HG03095 (cell line): ENCODE results near the gene GTF3C4.

Source experiments
- ATAC-seq: cut with Tn5 transposase; IDR thresholded peaks from one replicate; pipeline ENCODE4 v1.9.1; 2021; ENCODE audit warnings: moderate library complexity; ENCODE audit not compliant: unreplicated experiment

Gene GTF3C4

DNA sequence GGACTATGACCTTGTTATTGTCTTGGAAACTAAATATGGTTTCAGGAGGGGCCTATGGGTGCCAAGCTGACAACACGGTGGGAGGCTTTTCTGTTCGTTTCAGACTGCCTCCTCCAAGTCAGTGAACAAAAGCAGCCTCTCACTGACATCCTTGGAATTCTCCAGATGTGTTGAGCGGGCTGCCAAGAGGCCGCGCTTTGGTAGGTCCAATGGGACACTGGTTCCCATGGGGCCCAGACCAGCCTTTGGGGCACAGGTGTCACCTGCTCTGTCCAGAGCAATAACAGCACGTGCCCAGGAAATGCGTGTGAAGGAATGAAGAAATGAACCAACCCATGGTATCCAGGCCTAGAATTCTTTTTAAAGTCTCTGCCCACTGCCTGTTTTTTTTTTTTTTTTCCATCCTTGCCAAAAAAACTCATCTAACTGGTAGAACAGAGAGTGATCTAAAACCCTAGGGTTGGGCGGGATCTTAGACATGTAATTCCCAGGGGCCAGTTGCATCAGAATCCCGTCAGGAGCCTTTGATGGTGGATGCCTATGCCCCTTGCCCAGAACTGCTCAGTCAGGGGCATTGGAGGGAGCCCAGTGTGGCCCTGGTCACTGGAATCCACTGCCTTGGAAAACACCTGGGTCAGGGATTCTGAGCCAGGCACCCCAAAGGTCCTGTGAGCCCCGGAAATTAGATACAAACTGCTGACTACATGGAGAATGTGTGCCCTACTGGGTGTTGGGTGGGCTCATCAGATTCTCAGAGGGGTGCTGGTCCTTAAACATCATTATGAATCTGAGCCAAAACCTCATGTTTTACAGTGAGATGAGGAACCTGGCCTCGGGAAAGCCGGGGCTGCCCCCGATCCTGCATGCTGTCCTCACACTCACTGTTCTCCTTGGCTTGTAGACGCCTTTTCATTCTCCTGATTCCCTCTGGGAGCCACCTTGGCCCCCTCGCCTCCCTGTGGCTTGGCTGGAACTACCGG lies 60.1 kb downstream of the GTF3C4 start:
- ATAC-seq: no peak

DNA sequence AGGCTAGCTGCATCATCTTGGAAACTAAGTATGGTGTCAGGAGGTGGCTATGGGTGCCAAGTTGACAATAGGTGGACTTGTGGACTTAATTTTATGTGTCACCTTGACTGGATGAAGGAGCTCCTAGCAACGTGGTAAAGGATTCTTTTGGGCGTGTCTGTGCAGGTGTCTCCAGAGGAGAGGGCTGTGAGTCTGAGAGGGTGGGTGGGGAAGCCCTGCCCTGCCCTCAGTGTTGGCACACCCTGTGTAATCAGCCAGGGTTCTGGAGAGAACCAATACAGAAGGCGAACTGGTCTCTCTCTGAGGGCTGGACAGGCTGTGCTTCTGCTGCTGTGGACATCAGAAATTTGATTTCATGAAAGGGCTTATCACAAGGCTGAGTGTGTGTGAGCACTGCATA lies 61.0 kb downstream of the GTF3C4 start:
- ATAC-seq: no peak

DNA sequence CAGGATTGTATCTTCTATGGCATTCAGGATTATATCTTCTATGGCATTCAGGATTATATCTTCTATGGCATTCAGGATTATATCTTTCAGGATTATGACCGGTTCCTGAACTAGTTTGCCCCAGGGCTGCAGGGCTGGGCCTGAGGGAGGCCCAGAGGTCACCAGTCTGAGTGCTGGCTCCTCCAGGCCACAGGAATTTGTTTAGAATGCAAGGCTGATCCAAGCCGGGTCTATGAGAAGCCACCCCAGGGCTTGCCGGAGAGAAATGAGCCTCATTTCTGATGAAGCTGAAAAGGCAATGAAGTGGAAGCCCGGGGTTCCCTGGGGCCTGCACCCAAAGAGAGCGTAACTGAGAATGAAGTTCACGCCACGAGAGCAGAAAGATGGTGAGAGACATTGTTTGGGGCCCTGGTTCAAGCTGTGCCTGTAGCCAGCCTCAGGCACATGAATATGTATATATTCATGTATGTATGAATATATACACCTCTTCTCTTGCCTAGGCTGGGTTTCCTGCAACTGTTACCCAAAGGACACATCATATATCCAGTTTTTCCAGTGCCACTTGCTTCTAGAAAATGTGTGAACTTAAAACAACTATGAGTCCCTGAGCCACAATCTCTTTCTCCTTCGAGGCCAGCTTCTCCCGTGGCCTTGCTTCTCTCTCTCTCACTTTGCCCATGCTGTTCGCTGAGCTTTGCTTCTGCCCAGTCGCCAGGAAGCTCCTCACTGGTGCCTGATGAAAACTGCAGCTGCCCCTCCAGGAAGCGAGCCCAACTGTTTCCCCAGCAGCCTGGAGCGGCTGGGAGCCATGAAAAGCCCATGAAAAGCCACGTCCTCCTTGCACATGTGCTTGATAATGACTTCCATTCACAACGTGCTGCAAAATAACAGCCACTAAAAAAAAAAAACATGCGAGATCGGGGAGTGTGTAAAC lies 62.3 kb downstream of the GTF3C4 start:
- no peak for ATAC-seq

DNA sequence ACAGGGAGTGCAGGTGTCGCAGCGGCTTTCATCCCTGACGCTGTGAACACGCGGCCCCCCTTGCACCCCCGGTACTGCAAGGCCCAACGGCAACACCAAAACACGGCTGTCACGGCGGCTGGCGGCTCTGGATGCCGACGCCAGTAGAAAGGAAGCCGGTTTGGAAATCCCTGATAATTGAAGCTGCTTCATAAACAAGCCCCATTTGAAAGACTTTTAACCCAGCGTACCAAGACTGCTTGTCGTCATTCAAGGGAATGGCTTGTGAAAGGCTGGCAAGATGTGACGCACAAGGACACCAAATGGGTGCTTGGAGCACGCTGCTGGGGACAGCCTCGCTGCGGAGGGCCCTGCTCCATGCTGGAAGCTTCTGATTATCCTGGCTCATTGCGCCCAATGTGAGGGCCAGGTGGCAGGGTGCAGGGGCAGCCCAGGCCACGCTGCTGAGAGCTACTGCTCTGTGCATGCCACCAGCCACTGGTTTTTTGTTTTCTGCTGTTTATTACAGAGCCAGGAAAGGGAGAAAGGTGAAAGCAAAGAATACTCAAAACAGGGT lies 63.1 kb downstream of the GTF3C4 start:
- ATAC-seq: no peak

DNA sequence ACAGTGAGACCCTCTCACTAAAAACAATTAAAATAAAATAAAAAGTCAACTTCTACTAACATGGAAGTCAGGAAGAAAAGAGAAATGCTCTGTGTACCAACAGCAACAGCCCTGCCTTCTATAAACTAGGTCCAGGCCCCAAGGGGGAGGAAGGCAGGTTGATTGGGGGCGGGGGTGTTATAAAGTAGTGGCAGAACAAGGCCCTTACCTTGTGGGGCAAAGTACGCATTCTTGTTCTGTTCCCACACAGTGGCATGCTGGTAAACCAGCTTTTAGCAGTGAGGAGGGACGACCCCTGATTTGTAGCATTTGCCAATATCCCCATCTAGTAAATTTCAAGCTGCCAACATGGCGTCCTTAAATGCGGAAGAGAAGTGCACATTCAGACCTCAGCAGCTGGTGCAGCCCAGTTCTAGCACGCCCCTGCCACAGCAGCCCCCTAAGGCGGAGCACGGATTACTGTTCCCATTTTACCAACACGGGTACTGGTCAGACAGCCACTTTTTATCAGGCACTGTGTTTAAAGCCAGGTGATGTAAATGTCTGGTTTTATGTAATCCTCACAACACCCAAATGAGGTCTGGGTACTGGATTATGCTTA lies 69.5 kb downstream of the GTF3C4 start:
- no peak for ATAC-seq

DNA sequence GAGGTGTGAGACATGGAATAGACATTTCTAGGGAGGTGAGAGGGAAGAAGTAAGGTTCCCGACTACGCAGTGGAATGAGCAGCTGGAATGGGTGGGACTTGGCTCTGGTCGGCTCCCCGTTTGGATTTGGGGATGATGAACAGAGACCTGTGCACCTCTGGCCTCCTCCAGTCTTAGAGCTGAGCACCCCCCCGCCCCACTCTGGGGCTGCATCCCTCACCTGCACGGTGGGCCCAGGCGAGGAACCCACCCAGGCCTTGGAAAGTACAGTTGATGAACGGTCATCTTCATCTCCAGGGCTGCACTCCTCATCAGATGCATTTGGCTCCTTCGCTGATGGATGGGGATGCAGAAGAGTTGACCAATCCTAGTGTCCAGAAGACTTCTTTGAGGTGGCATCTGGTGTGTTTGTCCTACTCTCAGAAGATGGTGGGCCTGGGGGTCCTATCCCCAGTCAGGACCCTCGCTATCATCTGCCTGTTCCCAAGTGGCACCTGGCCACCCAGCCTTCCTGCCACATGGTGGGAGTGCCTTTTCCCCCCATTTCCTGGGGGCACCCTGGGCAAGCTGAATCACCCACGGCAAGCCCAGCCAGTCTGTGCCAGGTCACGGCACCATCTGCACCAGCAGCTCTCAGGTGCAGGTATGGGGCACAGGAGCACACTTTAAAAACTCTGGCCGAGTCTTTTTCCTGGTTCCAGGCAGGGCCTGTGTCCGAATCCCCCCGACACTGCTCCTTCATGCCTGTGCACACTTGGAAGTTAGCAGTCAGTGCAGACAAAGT lies 70.5 kb downstream of the GTF3C4 start:
- no peak for ATAC-seq

DNA sequence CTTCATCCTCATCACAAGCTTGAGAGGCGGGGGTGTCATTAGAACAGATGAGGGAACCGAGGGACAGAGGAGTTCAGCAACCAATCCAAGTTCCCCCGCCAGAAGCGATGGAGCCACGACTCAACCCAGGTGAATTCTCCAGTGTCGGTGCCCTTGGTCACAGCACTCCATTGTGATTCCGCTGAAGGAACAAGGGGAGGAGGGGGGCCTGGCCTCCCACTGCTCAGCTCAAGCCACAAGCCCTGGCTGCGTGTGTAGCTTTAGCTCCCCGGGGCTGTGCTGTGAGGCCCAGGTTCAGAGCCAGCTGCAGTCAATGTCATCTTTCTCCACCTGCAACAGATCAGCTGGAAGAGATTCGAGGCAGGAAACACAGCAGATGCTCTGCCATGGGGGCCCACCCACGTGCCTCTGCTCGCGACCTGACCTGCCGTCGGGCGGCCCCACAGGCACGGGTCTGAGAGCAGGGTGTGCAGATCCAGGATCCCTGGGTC lies 72.6 kb downstream of the GTF3C4 start:
- no peak for ATAC-seq

DNA sequence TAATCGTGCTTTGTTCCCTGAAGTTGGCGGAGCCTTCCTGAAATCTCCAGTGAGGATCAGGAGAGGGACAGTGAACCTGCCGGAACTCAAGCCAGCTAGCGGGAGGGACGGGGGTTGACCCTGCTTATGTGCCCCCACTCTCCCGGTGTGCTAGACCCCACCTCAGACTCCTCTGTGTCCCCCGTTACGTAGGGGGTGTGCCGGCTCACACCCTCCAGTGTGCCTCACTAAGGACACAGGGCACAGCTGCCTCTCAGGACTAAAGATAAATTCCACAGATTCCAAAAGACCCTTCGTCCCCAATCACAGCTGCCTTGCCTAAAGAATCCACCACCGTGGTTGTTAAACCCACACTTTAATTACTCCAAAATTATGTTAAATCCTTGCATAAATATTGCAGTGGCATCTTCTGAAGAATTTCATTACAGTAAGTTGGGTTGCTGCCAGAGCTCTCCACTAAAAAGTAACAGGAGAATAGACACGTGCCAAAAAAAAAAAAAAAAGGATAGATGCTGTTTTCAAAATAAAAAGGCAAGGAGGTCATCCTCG lies 73.7 kb downstream of the GTF3C4 start:
- no peak for ATAC-seq
